K562 (cell line): ENCODE measurements around the gene IRS1. TPM values are rescaled to one million over a fixed set of nuclear protein-coding genes. Genes with fewer than 3 reads are reported as not detected.

Source experiments
- BRD4 ChIP-seq: fragments of 200-600 bp; sonication (generic); IDR thresholded peaks from 2 replicates; pipeline ENCODE4 v1.6.1; 2017; ENCODE audit warnings: inconsistent platforms
- CREB3L1 ChIP-seq: fragments of 450-650 bp; IDR thresholded peaks from 2 replicates; pipeline ENCODE4 v1.6.1; 2014; ENCODE audit warnings: low read depth, mild to moderate bottlenecking, moderate library complexity, borderline replicate concordance
- CTCF ChIP-seq, 3 experiments: IDR thresholded peaks in 2 of 3; conservative IDR thresholded peaks in 1 of 3; 2 replicates each; pipeline ENCODE4 v1.5.1; 2011 to 2012; ENCODE audit warnings: low read length in 3 of 3, mild to moderate bottlenecking in 3 of 3, control low read depth in 2 of 3, improper control_type of control experiment in 1 of 3, inconsistent platforms in 1 of 3, low read depth in 1 of 3, mixed read lengths in 1 of 3, moderate library complexity in 1 of 3; ENCODE audit not compliant: insufficient read depth in 2 of 3
- MCM2 ChIP-seq: fragments of 450-650 bp; IDR thresholded peaks from 2 replicates; pipeline ENCODE4 v1.6.1; 2017; ENCODE audit warnings: low read depth, mild to moderate bottlenecking
- NFIX ChIP-seq: fragments of 250-450 bp; sonication (Bioruptor Pico); IDR thresholded peaks from 2 replicates; pipeline ENCODE4 v1.4.0; 2020; ENCODE audit warnings: low read depth, mild to moderate bottlenecking, moderate library complexity
- RREB1 ChIP-seq: fragments of 250-450 bp; sonication (Bioruptor Pico); IDR thresholded peaks from 2 replicates; pipeline ENCODE4 v1.4.0; 2020
- THAP7 ChIP-seq: fragments of 250-450 bp; sonication (Bioruptor Pico); IDR thresholded peaks from 2 replicates; pipeline ENCODE4 v1.5.0; 2021
- TSHZ1 ChIP-seq: fragments of 250-450 bp; sonication (Bioruptor Pico); IDR thresholded peaks from 2 replicates; pipeline ENCODE4 v1.4.0; 2020; ENCODE audit warnings: mild to moderate bottlenecking, moderate library complexity
- ZNF197 ChIP-seq: fragments of 200-800 bp; sonication (Bioruptor generic); IDR thresholded peaks from 2 replicates; pipeline ENCODE4 v1.6.1; 2016; ENCODE audit warnings: low read depth, missing genetic modification characterization, missing compliant biosample characterization
- ZNF280B ChIP-seq: fragments of 250-450 bp; sonication (Bioruptor Pico); IDR thresholded peaks from 2 replicates; pipeline ENCODE4 v1.5.1; 2021; ENCODE audit warnings: mild to moderate bottlenecking
- polyA plus RNA-seq, 8 experiments: library from polyadenylated mRNA; depleted of rRNA in 4 of 8; stranded (reverse) in 5 of 8; unstranded in 3 of 8; fragments of >200 nt; fragmentation: Nextera tagmentation in 2 of 8; fragmentation: Illumina TruSeq in 1 of 8; extraction: Ambion mirVana in 2 of 8; extraction: Trizol in 1 of 8; gene quantifications; 2 replicates each; pipeline versions ENCODE4 v1.2.1 to v1.2.3, GENCODE V29; 2011 to 2014; ENCODE audit warnings: inconsistent platforms in 1 of 8, missing spikeins in 1 of 8
- total RNA-seq, 7 experiments: library from RNA; depleted of rRNA in 6 of 7; stranded (reverse); fragments of >200 nt in 6 of 7; fragmentation: Illumina TruSeq in 2 of 7; extraction: Trizol in 2 of 7; gene quantifications; 2 replicates each; pipeline versions ENCODE4 v1.2.1 to v1.2.3, GENCODE V29; 2011 to 2021; ENCODE audit warnings: low replicate concordance in 1 of 7

IRS1 gene
- total and polyA plus RNA-seq, 9 of the 15 experiments (the other 6 are each of a cell fraction or from before 2014, with no cell fraction given), result under 0.01 to 0.31 (median 0.08) TPM; not detected in 1

- TF ChIP-seq CREB3L1, result no peak
- no peak for TF ChIP-seq BRD4
- TF ChIP-seq THAP7 (CRISPR knock-in tag), result no peak
- TF ChIP-seq MCM2, result no peak
- TF ChIP-seq ZNF197, result no peak
- TF ChIP-seq ZNF280B (CRISPR knock-in tag), result no peak
- TF ChIP-seq CTCF (IDR thresholded peaks at IDR 0.05 in 2 of 3, conservative IDR thresholded peaks at IDR 0.05 in 1 of 3; ENCODE audit: insufficient read depth in 2 of 3, low read depth in 1 of 3, low read length in 3 of 3), result no peak
- no peak for TF ChIP-seq RREB1 (CRISPR knock-in tag)
- TF ChIP-seq TSHZ1, result no peak
- TF ChIP-seq NFIX (CRISPR knock-in tag), result no peak
Observed at GRCh38 chr2:226752887-226753286, 46.7 kb downstream of the IRS1 start (continued).
